ENCODE measurements around the gene AIG1.

Gene AIG1

DNA sequence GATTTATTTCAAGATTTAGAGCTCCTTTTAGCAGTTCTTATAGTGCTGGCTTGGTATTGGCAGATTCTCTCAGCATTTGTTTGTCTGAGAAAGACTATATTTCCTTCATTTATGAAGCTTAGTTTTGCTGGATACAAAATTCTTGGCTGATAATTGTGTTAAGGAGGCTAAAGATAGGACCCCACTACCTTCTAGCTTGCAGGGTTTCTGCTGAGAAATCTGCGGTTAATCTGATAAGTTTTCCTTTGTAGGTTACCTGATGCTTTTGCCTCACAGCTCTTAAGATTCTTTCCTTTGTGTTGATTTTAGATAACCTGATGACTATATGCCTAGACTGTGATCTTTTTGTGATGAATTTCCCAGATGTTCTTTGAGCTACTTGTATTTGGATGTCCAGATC is 114.3 kb downstream of the AIG1 start:
- Histone ChIP-seq H3K4me3 (ENCODE audit: low read length) (no peak overlapping the region), H3K27ac (ENCODE audit: low read length) (no peak overlapping the region), H3K27me3 (ENCODE audit: control insufficient read depth, insufficient read depth, low read length) (no peaks in the 10 kb centered on the region), H3K36me3 (ENCODE audit: control insufficient read depth, insufficient read depth, low read length) (no peaks in the 10 kb centered on the region), H3K4me1 (ENCODE audit: control insufficient read depth, insufficient read depth, low read length) (no peaks in the 10 kb centered on the region), H3K9me3 (ENCODE audit: control insufficient read depth, insufficient read depth, low read length) (no peaks in the 10 kb centered on the region)
- DNase-seq (ENCODE audit: low read depth, low spot score), result no peak
- WGBS (ENCODE audit: insufficient coverage, insufficient read length), result no CpG with 5 or more reads among the region's 1 CpG

DNA sequence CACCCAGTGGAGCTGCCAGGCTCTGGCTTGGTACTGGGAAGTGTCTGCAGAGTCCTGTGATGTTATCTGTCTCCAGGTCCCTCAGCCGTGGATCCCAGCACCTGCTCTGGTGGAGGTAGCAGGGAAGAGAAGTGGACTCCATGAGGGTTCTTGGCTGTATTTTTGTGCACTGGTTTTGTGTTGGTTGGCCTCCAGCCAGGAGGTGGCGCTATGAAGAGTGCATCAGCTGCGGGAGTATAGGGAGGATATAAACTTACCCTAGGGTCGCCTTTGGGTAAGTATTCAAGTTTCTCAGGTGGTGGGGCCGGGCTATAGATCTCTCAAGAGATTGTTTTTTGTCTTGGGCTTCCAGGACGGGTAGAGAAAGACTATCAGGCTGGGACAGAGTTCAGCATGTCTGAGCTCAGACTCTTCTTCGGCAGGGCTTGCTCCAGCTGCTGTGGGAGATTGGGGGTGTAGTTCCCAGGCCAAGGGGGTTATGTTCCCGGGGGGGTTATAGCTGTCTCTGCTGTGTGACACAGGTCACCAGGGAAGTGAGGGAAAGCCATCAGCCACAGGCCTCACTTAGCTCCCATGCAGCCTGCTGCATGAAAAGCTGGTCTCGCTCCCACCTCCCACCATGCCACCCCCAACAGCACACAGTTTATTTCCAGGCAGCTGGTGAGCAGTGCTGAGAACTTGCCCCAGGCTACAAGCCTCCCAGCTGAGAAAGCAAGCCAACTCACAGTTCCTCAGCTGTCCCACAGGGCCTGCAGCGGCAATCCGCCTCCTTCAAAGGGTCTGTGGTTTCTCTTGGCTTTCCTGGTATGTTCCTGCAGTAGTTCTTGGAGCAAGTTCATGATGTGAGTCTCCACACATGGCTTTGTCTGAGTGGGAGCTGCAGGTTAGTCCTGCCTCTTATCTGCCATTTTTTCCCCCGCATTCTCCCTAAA is 115.7 kb downstream of the AIG1 start:
- H3K4me3 ChIP-seq (ENCODE audit: low read length), result no peak overlapping the region
- no peaks in the 10 kb centered on the region for H3K4me1 ChIP-seq (ENCODE audit: control insufficient read depth, insufficient read depth, low read length)
- no peaks in the 10 kb centered on the region for H3K9me3 ChIP-seq (ENCODE audit: control insufficient read depth, insufficient read depth, low read length)
- no CpG with 5 or more reads among the region's 12 CpGs for WGBS (ENCODE audit: insufficient coverage, insufficient read length)
- no peak overlapping the region for H3K27ac ChIP-seq (ENCODE audit: low read length)
- no peaks in the 10 kb centered on the region for H3K27me3 ChIP-seq (ENCODE audit: control insufficient read depth, insufficient read depth, low read length)
- no peaks in the 10 kb centered on the region for H3K36me3 ChIP-seq (ENCODE audit: control insufficient read depth, insufficient read depth, low read length)
- DNase-seq (ENCODE audit: low read depth, low spot score), result no peak

DNA sequence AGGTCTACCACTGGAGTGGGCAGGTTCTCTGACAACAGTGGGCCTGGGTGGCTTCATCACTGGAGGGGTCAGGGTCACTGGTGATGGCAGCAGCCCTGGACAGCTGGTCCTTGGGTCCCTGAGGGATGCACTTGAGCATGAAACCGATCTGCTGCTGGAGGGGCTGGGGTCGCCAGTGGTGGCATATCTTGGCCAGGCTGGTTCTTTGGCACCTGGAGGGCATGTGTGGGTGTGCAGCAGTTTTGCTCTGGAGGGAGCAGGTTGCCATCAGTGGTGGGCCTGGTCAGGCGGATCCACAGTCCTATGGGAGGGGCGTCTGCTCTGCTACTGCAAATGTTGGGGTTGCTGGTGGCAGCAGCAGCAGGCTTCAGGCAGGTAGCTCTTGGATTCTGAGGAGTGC is 117.0 kb downstream of the AIG1 start:
- Histone ChIP-seq H3K27me3 (ENCODE audit: control insufficient read depth, insufficient read depth, low read length) (no peaks in the 10 kb centered on the region), H3K4me3 (ENCODE audit: low read length) (no peak overlapping the region), H3K9me3 (ENCODE audit: control insufficient read depth, insufficient read depth, low read length) (no peaks in the 10 kb centered on the region), H3K4me1 (ENCODE audit: control insufficient read depth, insufficient read depth, low read length) (no peaks in the 10 kb centered on the region), H3K36me3 (ENCODE audit: control insufficient read depth, insufficient read depth, low read length) (no peaks in the 10 kb centered on the region), H3K27ac (ENCODE audit: low read length) (no peak overlapping the region)
- no peak for DNase-seq (ENCODE audit: low read depth, low spot score)
- WGBS (ENCODE audit: insufficient coverage, insufficient read length), result no CpG with 5 or more reads among the region's 4 CpGs

- DNase-seq (ENCODE audit: low read depth, low spot score), result no peak
- no CpG with 5 or more reads among the region's 3 CpGs for WGBS (ENCODE audit: insufficient coverage, insufficient read length)
Measured at GRCh38 chr6:143179096-143179495, 118.4 kb downstream of the AIG1 start.

DNA sequence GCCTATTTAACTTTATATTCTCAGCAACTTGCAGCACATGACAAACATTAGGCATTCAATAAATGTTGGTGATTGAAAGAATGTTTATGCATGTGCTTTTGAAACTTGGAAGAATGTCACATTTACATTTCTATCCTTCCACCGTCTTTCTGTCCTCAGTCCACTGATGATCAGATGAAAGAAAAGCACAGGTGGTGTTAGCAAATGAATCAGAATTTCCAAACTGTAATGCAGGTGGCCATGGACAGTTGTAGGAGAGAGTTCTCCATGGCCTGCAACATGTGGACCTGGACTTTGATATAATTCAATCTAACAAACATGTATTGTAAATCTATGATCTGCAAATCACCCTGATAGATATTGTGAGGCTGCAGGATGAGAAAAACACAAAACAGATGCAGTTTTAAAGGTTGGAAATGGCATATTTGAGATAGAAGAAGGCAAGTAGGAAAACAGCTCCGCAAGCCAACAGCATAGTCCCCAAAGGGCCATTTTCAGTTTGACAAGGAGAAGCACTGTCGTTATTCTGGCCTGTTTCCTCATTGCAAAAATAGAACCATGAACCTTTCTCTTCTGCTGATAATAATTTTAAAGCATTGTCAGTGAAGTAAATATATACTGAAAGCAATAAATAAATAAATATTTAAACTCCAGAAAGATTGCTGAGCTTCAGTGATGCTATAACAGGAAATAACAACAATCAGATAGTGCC is 119.4 kb downstream of the AIG1 start:
- no CpG with 5 or more reads among the region's 3 CpGs for WGBS (ENCODE audit: insufficient coverage, insufficient read length)
- H3K27me3 ChIP-seq (ENCODE audit: control insufficient read depth, insufficient read depth, low read length), result no peaks in the 10 kb centered on the region
- no peak for DNase-seq (ENCODE audit: low read depth, low spot score)
- no peaks in the 10 kb centered on the region for H3K9me3 ChIP-seq (ENCODE audit: control insufficient read depth, insufficient read depth, low read length)
- H3K4me1 ChIP-seq (ENCODE audit: control insufficient read depth, insufficient read depth, low read length), result no peaks in the 10 kb centered on the region
- H3K27ac ChIP-seq (ENCODE audit: low read length), result no peak overlapping the region
- H3K36me3 ChIP-seq (ENCODE audit: control insufficient read depth, insufficient read depth, low read length), result no peaks in the 10 kb centered on the region
- no peak overlapping the region for H3K4me3 ChIP-seq (ENCODE audit: low read length)

More at GRCh38 chr6:143179096-143179495, 118.4 kb downstream of the AIG1 start:
- Histone ChIP-seq H3K9me3 (ENCODE audit: control insufficient read depth, insufficient read depth, low read length) (no peaks in the 10 kb centered on the region), H3K27ac (ENCODE audit: low read length) (no peak overlapping the region), H3K27me3 (ENCODE audit: control insufficient read depth, insufficient read depth, low read length) (no peaks in the 10 kb centered on the region), H3K4me3 (ENCODE audit: low read length) (no peak overlapping the region), H3K36me3 (ENCODE audit: control insufficient read depth, insufficient read depth, low read length) (no peaks in the 10 kb centered on the region), H3K4me1 (ENCODE audit: control insufficient read depth, insufficient read depth, low read length) (no peaks in the 10 kb centered on the region)

DNA sequence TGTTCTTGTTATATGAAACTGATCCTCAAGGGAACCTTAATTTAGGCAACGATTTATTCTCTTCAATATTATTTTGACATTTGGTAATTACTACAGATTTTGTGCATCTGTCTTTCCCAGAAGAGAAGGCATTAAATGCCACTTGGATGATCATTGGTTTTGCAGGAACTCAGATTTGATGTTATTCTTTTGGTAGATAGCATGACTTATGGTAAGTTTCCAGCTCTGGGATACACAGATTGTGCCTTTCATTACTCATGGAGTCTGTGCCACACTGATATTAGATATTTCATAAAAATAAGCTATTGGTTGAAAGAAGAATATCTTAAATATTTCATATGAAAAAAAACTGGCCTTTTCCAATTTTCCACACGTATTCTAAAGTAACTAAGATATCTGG is 120.1 kb downstream of the AIG1 start:
- Histone ChIP-seq H3K4me3 (ENCODE audit: low read length) (no peak overlapping the region), H3K4me1 (ENCODE audit: control insufficient read depth, insufficient read depth, low read length) (no peaks in the 10 kb centered on the region), H3K27ac (ENCODE audit: low read length) (no peak overlapping the region), H3K27me3 (ENCODE audit: control insufficient read depth, insufficient read depth, low read length) (no peaks in the 10 kb centered on the region), H3K36me3 (ENCODE audit: control insufficient read depth, insufficient read depth, low read length) (no peaks in the 10 kb centered on the region), H3K9me3 (ENCODE audit: control insufficient read depth, insufficient read depth, low read length) (no peaks in the 10 kb centered on the region)
- WGBS (ENCODE audit: insufficient coverage, insufficient read length), result no CpG with 5 or more reads among the region's 2 CpGs
- no peak for DNase-seq (ENCODE audit: low read depth, low spot score)

GRCh38 chr6:143183666-143184065 is 123.0 kb downstream of the AIG1 start:
- Histone ChIP-seq H3K27me3 (ENCODE audit: control insufficient read depth, insufficient read depth, low read length) (no peaks in the 10 kb centered on the region), H3K27ac (ENCODE audit: low read length) (no peak overlapping the region), H3K4me3 (ENCODE audit: low read length) (no peak overlapping the region), H3K36me3 (ENCODE audit: control insufficient read depth, insufficient read depth, low read length) (peaks cover 3% of the 10 kb centered on the region; the same call in 1 of the 2 replicates), H3K9me3 (ENCODE audit: control insufficient read depth, insufficient read depth, low read length) (no peaks in the 10 kb centered on the region), H3K4me1 (ENCODE audit: control insufficient read depth, insufficient read depth, low read length) (no peaks in the 10 kb centered on the region)
- no peak for DNase-seq (ENCODE audit: low read depth, low spot score)

DNA sequence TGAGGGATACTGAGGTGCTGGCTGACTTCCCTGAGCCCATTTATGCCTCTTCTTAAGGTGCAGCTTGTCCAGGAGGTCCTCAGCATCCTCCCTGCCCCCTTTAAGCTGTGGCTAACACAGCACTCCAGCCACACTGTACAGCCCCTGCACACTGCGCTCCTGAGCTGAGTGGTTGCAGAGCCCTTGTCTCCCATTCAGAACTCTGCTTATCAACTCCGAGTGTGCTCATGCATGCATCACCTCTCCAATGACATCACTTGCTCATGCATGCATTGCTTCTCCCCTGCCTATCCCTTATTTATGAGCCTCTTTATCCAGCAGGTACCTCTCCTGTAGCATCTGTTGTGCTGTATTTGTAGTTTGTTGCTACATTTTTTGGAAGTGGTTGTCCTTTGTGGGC is 124.6 kb downstream of the AIG1 start:
- H3K9me3 ChIP-seq (ENCODE audit: control insufficient read depth, insufficient read depth, low read length), result no peaks in the 10 kb centered on the region
- DNase-seq (ENCODE audit: low read depth, low spot score), result no peak
- H3K36me3 ChIP-seq (ENCODE audit: control insufficient read depth, insufficient read depth, low read length), result peaks cover 3% of the 10 kb centered on the region; the same call in 1 of the 2 replicates
- H3K27me3 ChIP-seq (ENCODE audit: control insufficient read depth, insufficient read depth, low read length), result no peaks in the 10 kb centered on the region
- H3K4me3 ChIP-seq (ENCODE audit: low read length), result no peak overlapping the region
- WGBS (ENCODE audit: insufficient coverage, insufficient read length), result no CpG with 5 or more reads among the region's 2 CpGs
- no peaks in the 10 kb centered on the region for H3K4me1 ChIP-seq (ENCODE audit: control insufficient read depth, insufficient read depth, low read length)
- H3K27ac ChIP-seq (ENCODE audit: low read length), result no peak overlapping the region

GRCh38 chr6:143187238-143187923 is 126.7 kb downstream of the AIG1 start:
- Histone ChIP-seq H3K9me3 (ENCODE audit: control insufficient read depth, insufficient read depth, low read length) (no peaks in the 10 kb centered on the region), H3K27me3 (ENCODE audit: control insufficient read depth, insufficient read depth, low read length) (no peaks in the 10 kb centered on the region), H3K36me3 (ENCODE audit: control insufficient read depth, insufficient read depth, low read length) (peaks cover 3% of the 10 kb centered on the region; the same call in 1 of the 2 replicates), H3K27ac (ENCODE audit: low read length) (no peak overlapping the region), H3K4me3 (ENCODE audit: low read length) (no peak overlapping the region), H3K4me1 (ENCODE audit: control insufficient read depth, insufficient read depth, low read length) (no peaks in the 10 kb centered on the region)
- DNase-seq (ENCODE audit: low read depth, low spot score), result no peak
- no CpG with 5 or more reads among the region's 8 CpGs for WGBS (ENCODE audit: insufficient coverage, insufficient read length)

- H3K9me3 ChIP-seq (ENCODE audit: control insufficient read depth, insufficient read depth, low read length), result no peaks in the 10 kb centered on the region
- no peak for DNase-seq (ENCODE audit: low read depth, low spot score)
- no peak overlapping the region for H3K27ac ChIP-seq (ENCODE audit: low read length)
- H3K4me3 ChIP-seq (ENCODE audit: low read length), result no peak overlapping the region
- H3K36me3 ChIP-seq (ENCODE audit: control insufficient read depth, insufficient read depth, low read length), result peaks cover 3% of the 10 kb centered on the region; the same call in 1 of the 2 replicates
- WGBS (ENCODE audit: insufficient coverage, insufficient read length), result no CpG with 5 or more reads among the region's 2 CpGs
- H3K4me1 ChIP-seq (ENCODE audit: control insufficient read depth, insufficient read depth, low read length), result no peaks in the 10 kb centered on the region
- no peaks in the 10 kb centered on the region for H3K27me3 ChIP-seq (ENCODE audit: control insufficient read depth, insufficient read depth, low read length)
Measured at GRCh38 chr6:143188292-143188691, 127.6 kb downstream of the AIG1 start.

All from iPS DF 6.9 (cell line).